ENCODE measurements around the gene DET1.
"Not testable (repeated sequence)": the region's sequence is repeated elsewhere in the genome, so short reads cannot be mapped to it uniquely, and the experiment has no call there.

GRCh38 chr15:88468721-88469120, 77.8 kb downstream of the DET1 start:
- TF ChIP-seq TAF1 (IDR thresholded peaks at IDR 0.05; ENCODE audit: borderline replicate concordance, low read depth, low read length); POLR2AphosphoS5 (IDR thresholded peaks at IDR 0.05; ENCODE audit: low read depth, low read length); POLR2A (IDR thresholded peaks at IDR 0.05; ENCODE audit: low read depth, low read length): not testable (repeated sequence)

All from GM12892 (cell line).